Left lung (tissue), 10 donors: ENCODE results near the gene RTP3. TPM values are rescaled to one million over a fixed set of nuclear protein-coding genes. Genes with fewer than 3 reads are reported as not detected.

Experiments used
- ATAC-seq: fragments of 200-7000 bp; cut with Tn5 transposase; one replicate; pipeline ENCODE4 v1.9.1; 2020; ENCODE audit warnings: moderate library complexity
- DNase-seq, 4 donors: peaks; one replicate each; pipeline ENCODE4 v3.0.0-alpha.2; 2013 to 2020
- H3K27ac ChIP-seq, 2 donors: fragments of 200-600 bp; sonication (generic) in 1 of 2; one replicate each; pipeline versions ENCODE4 v1.5.0 to v1.8.0; 2020 to 2021
- H3K27me3 ChIP-seq, 2 donors: fragments of 200-600 bp; sonication (generic) in 1 of 2; one replicate each; pipeline versions ENCODE4 v1.5.0 to v1.8.0; 2020 to 2021
- H3K36me3 ChIP-seq, 2 donors: fragments of 200-600 bp; sonication (generic) in 1 of 2; one replicate each; pipeline versions ENCODE4 v1.5.0 to v1.8.0; 2020 to 2021
- H3K4me1 ChIP-seq, 2 donors: fragments of 200-600 bp; one replicate each; pipeline ENCODE4 v1.8.0; 2021
- H3K4me3 ChIP-seq, 2 donors: fragments of 200-600 bp; sonication (generic) in 1 of 2; one replicate each; pipeline versions ENCODE4 v1.5.0 to v1.8.0; 2020 to 2021; ENCODE audit warnings: mild to moderate bottlenecking in 1 of 2
- H3K9me3 ChIP-seq, 2 donors: fragments of 200-600 bp; sonication (generic) in 1 of 2; one replicate each; pipeline versions ENCODE4 v1.5.0 to v1.8.0; 2020 to 2021
- CTCF ChIP-seq, 2 donors: fragments of 200-600 bp; sonication (generic) in 1 of 2; IDR thresholded peaks; one replicate each; pipeline versions ENCODE4 v1.5.0 to v1.8.0; 2021; ENCODE audit warnings: antibody characterized with exemption in 2 of 2
- intact Hi-C, 2 donors: fragments of 100-400 bp; cut with DNase I; formaldehyde crosslinking; loops; one replicate each; pipeline versions ENCODE4 v1.11.2 to v1.14.2; 2022
- polyA plus RNA-seq, 6 donors: library from polyadenylated mRNA; unstranded; fragments of 120-200 nt; gene quantifications; one replicate each; pipeline ENCODE4 v1.2.1, GENCODE V29; 2013; ENCODE audit not compliant: insufficient read length in 6 of 6
- total RNA-seq, 2 donors: library from RNA; stranded (reverse); fragmentation: NEBNext Ultra II Directional; extraction: Animal tissue kit (Norgen Biotek cat#: 25700); gene quantifications; one replicate each; pipeline ENCODE4 v1.2.1, GENCODE V29; 2021
- donor health status: DM: no; HTN: yes; CAD: no.
- donor health status: DM: no; HTN: no; CAD: no.

RTP3 gene
- total and polyA plus RNA-seq, 8 donors: 0.13 TPM; not detected in 7

GRCh38 chr3:46484911-46485778, 12.6 kb upstream of the RTP3 start:
- H3K4me3 ChIP-seq: no peak overlapping the region
- no peaks in the 10 kb centered on the region for H3K9me3 ChIP-seq
- intact Hi-C loops: loop anchor here in 1 of 2 donors (5.0 kb wide), 1 partner anchor 147 kb away; no protein-coding TSS in a partner anchor
- no peaks in the 10 kb centered on the region for H3K27me3 ChIP-seq
- H3K4me1 ChIP-seq: peaks cover 5 to 24% of the 10 kb centered on the region in 2 donors
- peak in 2 of 4 donors; percentile 63 to 81 for DNase-seq
- no peak for TF ChIP-seq CTCF (IDR thresholded peaks at IDR 0.05)
- H3K36me3 ChIP-seq: no peaks in the 10 kb centered on the region
- no peak overlapping the region for H3K27ac ChIP-seq
- ATAC-seq: peak; percentile 48

GRCh38 chr3:46485779-46486175, 12.0 kb upstream of the RTP3 start:
- Histone ChIP-seq H3K27me3 (no peaks in the 10 kb centered on the region), H3K36me3 (no peaks in the 10 kb centered on the region), H3K4me1 (peaks cover 5 to 24% of the 10 kb centered on the region in 2 donors), H3K9me3 (no peaks in the 10 kb centered on the region), H3K27ac (no peak overlapping the region), H3K4me3 (no peak overlapping the region)
- no peak for TF ChIP-seq CTCF (IDR thresholded peaks at IDR 0.05)
- intact Hi-C loops: loop anchor here in 1 of 2 donors (5.0 kb wide), 1 partner anchor 147 kb away; no protein-coding TSS in a partner anchor
- DNase-seq: no peak
- no peak for ATAC-seq

- ATAC-seq (peak; percentile 100), DNase-seq (peak; percentile 75 to 95 (median 92))
- Histone ChIP-seq H3K4me3 (no peak overlapping the region), H3K27me3 (no peaks in the 10 kb centered on the region), H3K27ac (no peak overlapping the region), H3K9me3 (no peaks in the 10 kb centered on the region), H3K4me1 (peaks cover 5 to 24% of the 10 kb centered on the region in 2 donors), H3K36me3 (no peaks in the 10 kb centered on the region)
- peak; percentile 90 to 99 for TF ChIP-seq CTCF (IDR thresholded peaks at IDR 0.05)
- intact Hi-C loops: loop anchor here in 1 of 2 donors (5.0 kb wide), 1 partner anchor 143 kb away; no protein-coding TSS in a partner anchor
Observed at GRCh38 chr3:46488735-46489361, 8.9 kb upstream of the RTP3 start.

GRCh38 chr3:46489381-46489780, 8.4 kb upstream of the RTP3 start:
- Histone ChIP-seq H3K4me3 (no peak overlapping the region), H3K27ac (no peak overlapping the region), H3K9me3 (no peaks in the 10 kb centered on the region), H3K4me1 (peaks cover 5 to 24% of the 10 kb centered on the region in 2 donors), H3K36me3 (no peaks in the 10 kb centered on the region), H3K27me3 (no peaks in the 10 kb centered on the region)
- ATAC-seq (no peak), DNase-seq (no peak)
- TF ChIP-seq CTCF (IDR thresholded peaks at IDR 0.05): no peak
- intact Hi-C loops: loop anchor here in 1 of 2 donors (5.0 kb wide), 1 partner anchor 143 kb away; no protein-coding TSS in a partner anchor

GRCh38 chr3:46489875-46490274, 7.9 kb upstream of the RTP3 start:
- H3K4me3 ChIP-seq: no peak overlapping the region
- no peaks in the 10 kb centered on the region for H3K36me3 ChIP-seq
- peaks cover 5 to 20% of the 10 kb centered on the region in 2 donors for H3K4me1 ChIP-seq
- DNase-seq (no peak), ATAC-seq (no peak)
- H3K27me3 ChIP-seq: no peaks in the 10 kb centered on the region
- TF ChIP-seq CTCF (IDR thresholded peaks at IDR 0.05): no peak
- no peak overlapping the region for H3K27ac ChIP-seq
- intact Hi-C loops: loop anchor here in 1 of 2 donors (5.0 kb wide), 1 partner anchor 142 kb away; no protein-coding TSS in a partner anchor
- no peaks in the 10 kb centered on the region for H3K9me3 ChIP-seq
